CD14-positive monocyte (primary cell): ENCODE results near the gene KRTAP10-10. TPM values are rescaled to one million over a fixed set of nuclear protein-coding genes. Genes with fewer than 3 reads are reported as not detected.

Source experiments
- DNase-seq, 3 donors: peaks; one replicate each; pipeline ENCODE4 v3.0.0-alpha.2; 2011 to 2022
- H2AFZ ChIP-seq: 2 replicates; pipeline ENCODE4 v1.6.0; 2012; ENCODE audit warnings: mild to moderate bottlenecking, low read depth, low read length, inconsistent platforms; ENCODE audit not compliant: insufficient read depth, poor library complexity, severe bottlenecking
- H3K27ac ChIP-seq, 2 donors: 1 replicate in 1 of 2; 2 replicates in 1 of 2; pipeline ENCODE4 v1.5.1; 2012 to 2013; ENCODE audit warnings: low read length in 2 of 2, control low read depth in 1 of 2, inconsistent platforms in 1 of 2, low read depth in 1 of 2, mild to moderate bottlenecking in 1 of 2
- H3K27me3 ChIP-seq, 2 donors: one replicate each; pipeline versions ENCODE4 v1.6.0 to v1.6.1; 2011 to 2013; ENCODE audit warnings: low read length in 2 of 2; ENCODE audit not compliant: control insufficient read depth in 2 of 2, insufficient read depth in 2 of 2
- H3K36me3 ChIP-seq, 2 donors: replicated peaks in 1 of 2; 1 replicate in 1 of 2; 2 replicates in 1 of 2; pipeline versions ENCODE4 v1.5.1 to v1.6.1; 2012 to 2013; ENCODE audit warnings: low read length in 2 of 2, control low read depth in 1 of 2, inconsistent platforms in 1 of 2, mild to moderate bottlenecking in 1 of 2; ENCODE audit not compliant: insufficient read depth in 2 of 2, control insufficient read depth in 1 of 2
- H3K4me1 ChIP-seq, 2 donors: 1 replicate in 1 of 2; 2 replicates in 1 of 2; pipeline versions ENCODE4 v1.5.1 to v1.6.1; 2012 to 2013; ENCODE audit warnings: low read length in 2 of 2, control low read depth in 1 of 2, inconsistent platforms in 1 of 2, mild to moderate bottlenecking in 1 of 2, moderate library complexity in 1 of 2; ENCODE audit not compliant: insufficient read depth in 2 of 2, control insufficient read depth in 1 of 2
- H3K4me2 ChIP-seq: replicated peaks from 2 replicates; pipeline ENCODE3; 2012; ENCODE audit warnings: low read length, moderate library complexity, mild to moderate bottlenecking; ENCODE audit not compliant: poor library complexity, severe bottlenecking; ENCODE audit errors: extremely low read depth
- H3K4me3 ChIP-seq, 3 experiments: fragments of 200-600 bp in 1 of 3; sonication (generic) in 1 of 3; replicated peaks in 1 of 3; 1 replicate in 2 of 3; 2 replicates in 1 of 3; pipeline ENCODE4 v1.5.1; 2011 to 2013; ENCODE audit warnings: low read length in 3 of 3, mild to moderate bottlenecking in 3 of 3, control low read depth in 2 of 3, low read depth in 2 of 3, inconsistent platforms in 1 of 3, moderate library complexity in 1 of 3
- H3K79me2 ChIP-seq: 2 replicates; pipeline ENCODE4 v1.6.0; 2012; ENCODE audit warnings: mild to moderate bottlenecking, control low read depth, inconsistent platforms, low read length, moderate library complexity; ENCODE audit not compliant: insufficient read depth
- H3K9ac ChIP-seq: 2 replicates; pipeline ENCODE4 v1.6.0; 2017; ENCODE audit warnings: low read length, mild to moderate bottlenecking; ENCODE audit not compliant: insufficient read depth, poor library complexity, severe bottlenecking
- H3K9me3 ChIP-seq, 2 donors: replicated peaks in 1 of 2; 1 replicate in 1 of 2; 2 replicates in 1 of 2; pipeline versions ENCODE4 v1.5.1 to v1.6.1; 2012 to 2013; ENCODE audit warnings: low read length in 2 of 2, control low read depth in 1 of 2; ENCODE audit not compliant: control insufficient read depth in 1 of 2, insufficient read depth in 1 of 2
- H4K20me1 ChIP-seq: 2 replicates; pipeline ENCODE4 v1.6.0; 2012; ENCODE audit warnings: mild to moderate bottlenecking, low read length, control low read depth, moderate library complexity; ENCODE audit not compliant: insufficient read depth
- H3K27ac Mint-ChIP-seq, 7 donors: one replicate each; pipeline ENCODE4 v1.8.0; 2020; ENCODE audit warnings: mild to moderate bottlenecking in 7 of 7, mixed read lengths in 7 of 7, moderate library complexity in 6 of 7, inconsistent platforms in 2 of 7
- H3K27me3 Mint-ChIP-seq, 3 donors: one replicate each; pipeline ENCODE4 v1.8.0; 2021 to 2022; ENCODE audit warnings: low read depth in 3 of 3, mild to moderate bottlenecking in 3 of 3, mixed read lengths in 3 of 3, moderate library complexity in 3 of 3, inconsistent platforms in 1 of 3
- H3K36me3 Mint-ChIP-seq, 2 donors: one replicate each; pipeline ENCODE4 v1.8.0; 2020; ENCODE audit warnings: mixed read lengths in 2 of 2, inconsistent platforms in 1 of 2, mild to moderate bottlenecking in 1 of 2
- H3K4me1 Mint-ChIP-seq: one replicate; pipeline ENCODE4 v1.8.0; 2020; ENCODE audit warnings: mild to moderate bottlenecking, mixed read lengths
- H3K4me3 Mint-ChIP-seq, 2 donors: one replicate each; pipeline ENCODE4 v1.8.0; 2020; ENCODE audit warnings: mild to moderate bottlenecking in 2 of 2, mixed read lengths in 2 of 2, moderate library complexity in 1 of 2
- H3K9me3 Mint-ChIP-seq, 7 donors: one replicate each; pipeline ENCODE4 v1.8.0; 2020 to 2022; ENCODE audit warnings: mixed read lengths in 7 of 7, mild to moderate bottlenecking in 6 of 7, moderate library complexity in 6 of 7, inconsistent platforms in 2 of 7
- CTCF ChIP-seq: fragments of 200-600 bp; IDR thresholded peaks from one replicate; pipeline ENCODE4 v1.8.0; 2022; ENCODE audit warnings: antibody characterized with exemption, mild to moderate bottlenecking
- WGBS: methylation state at CpG from one replicate; pipeline ENCODE4 v1.1.5; 2013; ENCODE audit warnings: missing lambda C conversion rate; ENCODE audit not compliant: insufficient coverage; 5-methylcytosine and 5-hydroxymethylcytosine counted together
- intact Hi-C, 2 donors: fragments of 100-400 bp; cut with micrococcal nuclease; formaldehyde crosslinking; loops; one replicate each; pipeline versions ENCODE4 v1.15.0 to v1.15.1; 2023
- polyA plus RNA-seq, 3 donors: library from polyadenylated mRNA; depleted of rRNA in 1 of 3; unstranded in 2 of 3; stranded (reverse) in 1 of 3; fragments of 300-500 nt in 2 of 3; fragments of >200 nt in 1 of 3; fragmentation: Illumina TruSeq in 2 of 3; gene quantifications; 1 replicate in 2 of 3; 2 replicates in 1 of 3; pipeline ENCODE4 v1.2.3, GENCODE V29; 2012 to 2021

KRTAP10-10 gene
- polyA plus RNA-seq, 3 donors, result not detected

- Histone ChIP-seq H2AFZ (no peak overlapping the region), H3K9ac (no peak overlapping the region), H3K27me3 (no peaks in the 10 kb centered on the region), H3K27ac (no peak overlapping the region), H3K79me2 (no peaks in the 10 kb centered on the region), H3K4me2 (no peak overlapping the region), H3K4me1 (no peaks in the 10 kb centered on the region), H3K9me3 (peaks cover 16 to 44% of the 10 kb centered on the region in 2 donors), H3K4me3 (no peak overlapping the region), H3K36me3 (no peaks in the 10 kb centered on the region), H4K20me1 (no peaks in the 10 kb centered on the region)
- Mint-ChIP-seq H3K27ac (no peak overlapping the region), H3K27me3 (peaks cover 3 to 10% (median 9%) of the 10 kb centered on the region in 3 donors), H3K36me3 (no peaks in the 10 kb centered on the region), H3K4me1 (no peaks in the 10 kb centered on the region), H3K4me3 (no peak overlapping the region), H3K9me3 (peaks cover 29 to 53% (median 43%) of the 10 kb centered on the region in 7 donors)
- intact Hi-C loops, result no loop called here
- no peak for TF ChIP-seq CTCF
- no peak for DNase-seq
- 97% methylated on average over 14 of the region's 17 CpGs for WGBS
Observed at GRCh38 chr21:44653656-44654575, 16.8 kb downstream of the KRTAP10-10 start.

- peaks cover 29 to 54% (median 43%) of the 10 kb centered on the region in 7 donors for H3K9me3 Mint-ChIP-seq
- Histone ChIP-seq H4K20me1 (no peaks in the 10 kb centered on the region), H3K27me3 (no peaks in the 10 kb centered on the region), H3K36me3 (no peaks in the 10 kb centered on the region), H3K9me3 (peaks cover 16 to 47% of the 10 kb centered on the region in 2 donors), H3K27ac (no peak within 1 kb of the TSS), H3K4me3 (no peak within 1 kb of the TSS), H3K4me1 (no peaks in the 10 kb centered on the region), H2AFZ (no peak within 1 kb of the TSS), H3K4me2 (no peak within 1 kb of the TSS), H3K9ac (no peak within 1 kb of the TSS), H3K79me2 (no peaks in the 10 kb centered on the region)
- H3K4me3 Mint-ChIP-seq, result no peak within 1 kb of the TSS
- peak within 1 kb of the TSS in 1 of 7 donors; percentile 65 for H3K27ac Mint-ChIP-seq
- intact Hi-C loops, result no loop called here
- no peaks in the 10 kb centered on the region for H3K36me3 Mint-ChIP-seq
- no peaks in the 10 kb centered on the region for H3K4me1 Mint-ChIP-seq
- DNase-seq, result no peak
- 100% methylated on average over 3 of the region's 9 CpGs for WGBS
- no peak for TF ChIP-seq CTCF
- H3K27me3 Mint-ChIP-seq, result peaks cover 6 to 10% (median 8%) of the 10 kb centered on the region in 3 donors
Observed at GRCh38 chr21:44654576-44655175, 17.5 kb downstream of the KRTAP10-10 start, which contains the start of gene KRTAP12-4. Gene KRTAP12-4, minus strand, starts transcription at chr21:44654659. Its CDS starts 45 bp downstream, at chr21:44654614.
